HepG2 (cell line): ENCODE data around the gene BICDL2. TPM values are rescaled to one million over a fixed set of nuclear protein-coding genes. Genes with fewer than 3 reads are reported as not detected.

Experiments used
- ATAC-seq: fragments of 200-7000 bp; cut with Tn5 transposase; 3 replicates; pipeline ENCODE4 v1.9.1; 2020; ENCODE audit warnings: mild to moderate bottlenecking, moderate library complexity
- BruUV-seq: library from RNA; stranded (reverse); fragments of 400-500 nt; replicated peaks from 2 replicates; lab custom pipeline; 2021; lab: Mats Ljungman, UMichigan
- CTCF ChIA-PET: fragments of 300-600 bp; formaldehyde crosslinking; extraction: SDS; loops from one replicate; lab custom pipeline; 2021; ENCODE audit warnings: low total read pairs, inconsistent platforms, low intra/inter-chr PET ratio; lab: Yijun Ruan, JAX
- POLR2A ChIA-PET: fragments of 350-600 bp; sonication (Branson Sonifier 250); formaldehyde crosslinking; loops from one replicate; lab custom pipeline; 2020; ENCODE audit warnings: antibody characterized with exemption, inconsistent platforms; lab: Yijun Ruan, JAX
- DNase-seq: peaks from one replicate; pipeline ENCODE4 v3.0.0-alpha.2; 2015; ENCODE audit warnings: low spot score
- FAIRE-seq: peaks from 3 replicates; lab custom pipeline; 2011; peaks lifted over from hg19 to GRCh38; lab: Jason Lieb, UNC
- H2AFZ ChIP-seq: one replicate; pipeline ENCODE4 v1.6.1; 2011; ENCODE audit warnings: low read length, inconsistent platforms
- H3K27ac ChIP-seq: fragments of 300-600 bp; 3 replicates; pipeline ENCODE4 v1.8.0; 2011; ENCODE audit warnings: mixed run types, mild to moderate bottlenecking, mixed read lengths, low read length, inconsistent platforms; ENCODE audit not compliant: insufficient read depth; ENCODE audit errors: extremely low read length
- H3K27me3 ChIP-seq, 2 experiments: fragments of 200-600 bp in 1 of 2; 2 replicates in 1 of 2; 3 replicates in 1 of 2; pipeline versions ENCODE4 v1.6.0 to v1.8.0; 2011; ENCODE audit warnings: low read length in 2 of 2, mild to moderate bottlenecking in 2 of 2, moderate library complexity in 2 of 2, inconsistent platforms in 1 of 2; ENCODE audit not compliant: insufficient read depth in 2 of 2, control insufficient read depth in 1 of 2
- H3K36me3 ChIP-seq, 2 experiments: fragments of 200-600 bp in 1 of 2; replicated peaks in 1 of 2; 2 replicates in 1 of 2; 3 replicates in 1 of 2; pipeline versions ENCODE4 v1.5.1 to v1.8.0; 2011; ENCODE audit warnings: low read length in 2 of 2, inconsistent platforms in 1 of 2; ENCODE audit not compliant: insufficient read depth in 2 of 2, control insufficient read depth in 1 of 2
- H3K4me1 ChIP-seq: 2 replicates; pipeline ENCODE4 v1.5.1; 2012; ENCODE audit warnings: low read length, inconsistent platforms; ENCODE audit not compliant: insufficient read depth
- H3K4me2 ChIP-seq: 2 replicates; pipeline ENCODE4 v1.6.0; 2011; ENCODE audit warnings: low read depth, low read length, inconsistent platforms
- H3K4me3 ChIP-seq, 3 experiments: fragments of 200-600 bp in 1 of 3; sonication (generic), shearing (Covaris generic) in 1 of 3; replicated peaks in 1 of 3; 2 replicates each; pipeline ENCODE4 v1.5.1; 2011 to 2016; ENCODE audit warnings: low read length in 3 of 3, inconsistent platforms in 2 of 3, low read depth in 2 of 3, mild to moderate bottlenecking in 2 of 3, control low read depth in 1 of 3, mixed read lengths in 1 of 3; ENCODE audit not compliant: insufficient read depth in 1 of 3
- H3K79me2 ChIP-seq: one replicate; pipeline ENCODE4 v1.6.1; 2011; ENCODE audit warnings: low read length, inconsistent platforms; ENCODE audit not compliant: insufficient read depth
- H3K9ac ChIP-seq: 2 replicates; pipeline ENCODE4 v1.6.0; 2011; ENCODE audit warnings: mild to moderate bottlenecking, low read depth, low read length, inconsistent platforms; ENCODE audit not compliant: insufficient read depth
- H3K9me3 ChIP-seq: 2 replicates; pipeline ENCODE4 v1.5.1; 2012; ENCODE audit warnings: mild to moderate bottlenecking, low read length
- H4K20me1 ChIP-seq: 2 replicates; pipeline ENCODE4 v1.6.0; 2011; ENCODE audit warnings: inconsistent platforms, mild to moderate bottlenecking, low read length, moderate library complexity; ENCODE audit not compliant: insufficient read depth
- IKZF4 ChIP-seq: sonication (generic); formaldehyde crosslinking; IDR thresholded peaks from 2 replicates; pipeline ENCODE4 v1.5.1; 2020; ENCODE audit warnings: borderline replicate concordance, mild to moderate bottlenecking, low read depth, missing genetic modification reagents; ENCODE audit errors: not compliant biosample characterization
- PAF1 ChIP-seq: IDR thresholded peaks from 2 replicates; pipeline ENCODE4 v1.6.1; 2016; ENCODE audit warnings: missing genetic modification reagents, missing compliant biosample characterization
- POLR2A ChIP-seq, 2 experiments: IDR thresholded peaks; 2 replicates each; pipeline ENCODE4 v1.6.1; 2011; ENCODE audit warnings: low read depth in 2 of 2, low read length in 2 of 2, mild to moderate bottlenecking in 1 of 2, moderate library complexity in 1 of 2; ENCODE audit not compliant: insufficient read depth in 1 of 2
- POLR2AphosphoS5 ChIP-seq: IDR thresholded peaks from 2 replicates; pipeline ENCODE4 v1.6.1; 2012; ENCODE audit warnings: low read depth, low read length
- POLR2G ChIP-seq: fragments of 200-400 bp; formaldehyde crosslinking; IDR thresholded peaks from 2 replicates; pipeline ENCODE4 v1.6.1; 2018; ENCODE audit warnings: mild to moderate bottlenecking, low read depth, low read length, moderate library complexity
- ZNF180 ChIP-seq: sonication (generic); formaldehyde crosslinking; IDR thresholded peaks from 2 replicates; pipeline ENCODE4 v1.4.0; 2020; ENCODE audit warnings: low read depth, missing genetic modification reagents, borderline replicate concordance
- ZNF235 ChIP-seq: sonication (generic); formaldehyde crosslinking; IDR thresholded peaks from 2 replicates; pipeline ENCODE4 v1.8.1; 2023; ENCODE audit warnings: mild to moderate bottlenecking, missing genetic modification reagents, borderline replicate concordance
- ZNF430 ChIP-seq: sonication (generic); formaldehyde crosslinking; IDR thresholded peaks from 2 replicates; pipeline ENCODE4 v1.9.0; 2021; ENCODE audit warnings: mild to moderate bottlenecking, missing genetic modification reagents
- ZNF563 ChIP-seq: sonication (generic); formaldehyde crosslinking; IDR thresholded peaks from 2 replicates; pipeline ENCODE4 v1.8.0; 2022; ENCODE audit warnings: mild to moderate bottlenecking, moderate library complexity, missing genetic modification reagents
- WGBS: methylation state at CpG from one replicate; pipeline ENCODE4 v1.1.6; 2017; ENCODE audit warnings: low lambda C conversion rate; 5-methylcytosine and 5-hydroxymethylcytosine counted together
- in situ Hi-C: cut with HindIII; loops from 2 replicates; pipeline ENCODE4 v1.10.0; 2017; ENCODE audit warnings: low pct_unique_long_range_greater_than_20kb; ENCODE audit not compliant: extremely low pct_ligation_motif_present
- intact Hi-C: fragments of 100-400 bp; cut with micrococcal nuclease; formaldehyde crosslinking; loops from one replicate; pipeline ENCODE4 v1.10.0; 2022; ENCODE audit not compliant: unreplicated experiment
- polyA plus RNA-seq, 8 experiments: library from polyadenylated mRNA; depleted of rRNA in 3 of 8; stranded (reverse) in 7 of 8; unstranded in 1 of 8; fragments of >200 nt; fragmentation: Illumina TruSeq in 4 of 8; extraction: Trizol in 4 of 8; gene quantifications; 2 replicates each; pipeline versions ENCODE4 v1.2.1 to v1.2.3, GENCODE V29; 2011 to 2016; ENCODE audit warnings: low read depth in 4 of 8, missing spikeins in 1 of 8, mixed read lengths in 1 of 8; ENCODE audit not compliant: insufficient read depth in 1 of 8
- total RNA-seq, 5 experiments: library from RNA; depleted of rRNA; stranded (reverse); fragments of >200 nt; fragmentation: Illumina TruSeq; extraction: Trizol; gene quantifications; 2 replicates each; pipeline ENCODE4 v1.2.3, GENCODE V29; 2016; ENCODE audit warnings: low read depth in 1 of 5
- TF ChIP-seq, protein P1 (sequence below): sonication (generic); formaldehyde crosslinking; IDR thresholded peaks from 2 replicates; pipeline ENCODE4 v1.8.0; 2022; ENCODE audit warnings: missing genetic modification reagents, low read depth, mild to moderate bottlenecking, borderline replicate concordance

BICDL2 gene
- total and polyA plus RNA-seq, 2 of the 13 experiments (the other 11 are each of a cell fraction or from before 2014, with no cell fraction given) = 0.12 TPM; not detected in 1

DNA sequence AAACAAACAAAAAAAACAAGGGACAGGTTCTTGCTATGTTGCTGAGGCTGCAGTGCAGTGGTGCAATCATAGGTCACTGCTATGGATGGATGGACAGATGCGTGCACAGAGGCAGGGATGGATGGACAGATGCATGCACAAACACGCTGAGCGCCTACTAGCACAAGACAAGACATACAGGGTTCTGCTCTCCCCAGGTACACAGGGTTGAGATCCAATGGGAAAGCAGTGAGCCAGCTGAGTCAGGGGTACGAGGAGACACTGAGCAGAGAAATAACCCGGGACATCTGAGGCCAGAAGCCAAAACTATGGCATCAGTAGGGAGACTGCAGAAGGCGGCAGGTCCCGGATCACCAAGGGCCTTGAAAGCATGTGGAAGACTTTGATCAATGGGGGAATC is 34.9 kb upstream of the BICDL2 start (continued):
- TF ChIP-seq ZNF563 (no peak), PAF1 (CRISPR knock-in tag) (0 out of 2 replicates have a peak, but pooled peaks have one; percentile 50)

DNA sequence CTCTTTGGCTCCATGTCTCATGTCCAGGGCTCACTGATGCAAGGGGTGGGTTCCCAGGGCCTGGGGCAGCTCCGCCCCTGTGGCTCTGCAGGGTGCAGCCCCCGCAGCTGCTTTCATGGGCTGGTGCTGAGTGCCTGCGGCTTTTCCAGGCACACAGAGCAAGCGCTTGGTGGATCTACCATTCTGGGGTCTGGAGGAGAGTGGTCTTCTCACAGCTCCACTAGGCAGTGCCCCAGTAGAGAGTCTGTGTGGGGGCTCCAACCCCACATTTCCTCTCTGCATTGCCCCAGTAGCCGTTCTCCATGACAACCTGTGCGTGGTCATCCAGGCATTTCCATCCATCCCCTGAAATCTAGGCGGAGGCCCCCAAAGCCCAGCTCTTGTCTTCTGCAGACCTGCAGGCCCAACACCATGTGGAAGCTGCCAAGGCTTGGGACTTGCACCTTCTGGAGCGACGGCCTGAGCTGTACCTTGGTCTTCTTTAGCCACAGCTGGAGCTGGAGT is 33.9 kb upstream of the BICDL2 start:
- Histone ChIP-seq H3K79me2 (peaks cover 13% of the 10 kb centered on the region), H2AFZ (no peak overlapping the region), H3K4me1 (peaks cover 27% of the 10 kb centered on the region), H3K4me3 (no peak overlapping the region), H3K4me2 (no peak overlapping the region), H4K20me1 (no peaks in the 10 kb centered on the region), H3K36me3 (peaks cover 9 to 16% of the 10 kb centered on the region in 2 experiments; a peak in 2 of 5 replicates), H3K9ac (no peak overlapping the region), H3K27me3 (peaks cover 2 to 13% of the 10 kb centered on the region in 2 experiments; a peak in 4 of 5 replicates), H3K9me3 (no peaks in the 10 kb centered on the region), H3K27ac (no peak overlapping the region)
- in situ Hi-C loops = no loop called here
- 62% methylated on average over 3 of the region's 9 CpGs for WGBS
- intact Hi-C loops = no loop called here
- DNase-seq = no peak
- no TSS peak for BruUV-seq
- no peak for FAIRE-seq
- ChIA-PET CTCF (no interaction called here), POLR2A (interaction anchor here (1.2 to 4.4 kb wide), 3 partner anchors 11 to 16 kb away, joined by 6 to 30 read pairs (median 11); no protein-coding TSS in a partner anchor)
- ATAC-seq = no peak
- TF ChIP-seq ZNF430 (CRISPR knock-in tag) (no peak), ZNF180 (no peak), IKZF4 (no peak), POLR2A (IDR thresholded peaks at IDR 0.05; ENCODE audit: insufficient read depth in 1 of 2, low read depth in 2 of 2, low read length in 2 of 2) (peak in 1 of 2 experiments; percentile 11; a peak in 1 of 4 replicates), POLR2G (peak; percentile 47), ZNF235 (no peak), POLR2AphosphoS5 (peak; percentile 31; the same call in 1 of the 2 replicates)
- TF ChIP-seq, protein P1, sequence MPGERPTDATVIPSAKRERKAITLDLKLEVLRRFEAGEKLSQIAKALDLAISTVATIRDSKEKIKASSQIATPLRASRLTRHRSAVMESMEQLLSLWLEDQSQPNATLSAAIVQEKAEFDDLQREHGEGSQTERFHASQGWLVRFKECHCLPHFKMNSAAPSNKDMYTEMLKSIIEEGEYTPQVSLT (CRISPR knock-in tag) = no peak
